ENCODE results near the gene RAB28.

GRCh38 chr4:13452927-13453579, 31.1 kb downstream of the RAB28 start:
- TF ChIP-seq TAF7 (optimal IDR thresholded peaks at IDR 0.05; ENCODE audit: borderline replicate concordance, low read depth, low read length), result no peak
- no peak for TF ChIP-seq TEAD4 (IDR thresholded peaks at IDR 0.05; ENCODE audit: low read depth, low read length)
- TF ChIP-seq CTCF (IDR thresholded peaks at IDR 0.05; ENCODE audit: control extremely low read depth in 1 of 3, insufficient read depth in 1 of 3, low read depth in 1 of 3, low read length in 3 of 3), result no peak
- no peak for TF ChIP-seq EP300 (IDR thresholded peaks at IDR 0.05; ENCODE audit: borderline replicate concordance in 1 of 2, low read depth in 2 of 2, low read length in 2 of 2)

All from H1 (cell line).